ENCODE measurements around the gene POU6F1. TPM values are rescaled to one million over a fixed set of nuclear protein-coding genes. Genes with fewer than 3 reads are reported as not detected.

POU6F1 gene
- total and polyA plus RNA-seq, 9 of the 15 experiments (the other 6 are each of a cell fraction or from before 2014, with no cell fraction given): 0.14 to 3.3 (median 1.1) TPM

DNA sequence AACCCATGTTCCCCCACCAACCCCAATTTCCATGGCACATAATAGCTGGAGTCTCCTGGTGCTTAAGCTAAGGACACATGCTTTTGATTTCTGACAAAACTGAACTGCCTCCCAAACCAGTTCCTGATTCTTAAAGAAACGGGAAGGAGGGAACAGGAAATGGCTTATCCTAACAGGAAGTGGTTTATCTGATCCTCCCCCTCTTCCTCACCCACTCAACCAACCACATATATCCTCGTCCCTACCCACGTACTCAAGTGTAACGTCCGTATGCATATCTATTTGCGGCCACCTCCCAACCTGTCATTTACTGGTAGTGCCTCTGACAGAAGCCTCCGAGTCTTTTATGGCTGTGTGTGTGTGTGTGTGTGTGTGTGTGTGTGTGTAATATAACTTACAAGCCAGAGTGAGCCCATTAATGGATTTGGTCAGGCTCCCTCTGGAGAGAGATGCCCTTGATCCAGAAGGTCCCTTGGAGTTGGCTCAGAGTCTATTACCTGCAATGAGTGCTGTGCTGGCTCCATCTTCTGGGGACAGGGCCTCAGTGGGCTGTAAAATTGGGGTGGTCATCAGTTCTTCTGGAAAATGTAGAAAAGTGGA, 28.5 kb upstream of the POU6F1 start (continued):
- TF ChIP-seq, protein P1, sequence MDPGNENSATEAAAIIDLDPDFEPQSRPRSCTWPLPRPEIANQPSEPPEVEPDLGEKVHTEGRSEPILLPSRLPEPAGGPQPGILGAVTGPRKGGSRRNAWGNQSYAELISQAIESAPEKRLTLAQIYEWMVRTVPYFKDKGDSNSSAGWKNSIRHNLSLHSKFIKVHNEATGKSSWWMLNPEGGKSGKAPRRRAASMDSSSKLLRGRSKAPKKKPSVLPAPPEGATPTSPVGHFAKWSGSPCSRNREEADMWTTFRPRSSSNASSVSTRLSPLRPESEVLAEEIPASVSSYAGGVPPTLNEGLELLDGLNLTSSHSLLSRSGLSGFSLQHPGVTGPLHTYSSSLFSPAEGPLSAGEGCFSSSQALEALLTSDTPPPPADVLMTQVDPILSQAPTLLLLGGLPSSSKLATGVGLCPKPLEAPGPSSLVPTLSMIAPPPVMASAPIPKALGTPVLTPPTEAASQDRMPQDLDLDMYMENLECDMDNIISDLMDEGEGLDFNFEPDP (CRISPR knock-in tag; IDR thresholded peaks at IDR 0.05): 0 out of 2 replicates have a peak, but pooled peaks have one; percentile 34
- TF ChIP-seq COPS2 (conservative IDR thresholded peaks at IDR 0.05) (no peak), BCL6 (CRISPR knock-in tag; IDR thresholded peaks at IDR 0.05) (peak; percentile 67; the same call in 1 of the 2 replicates), ZNF707 (CRISPR knock-in tag; conservative IDR thresholded peaks at IDR 0.05) (0 out of 2 replicates have a peak, but pooled peaks have one; percentile 29), HDAC2 (IDR thresholded peaks at IDR 0.05) (peak; percentile 56; the same call in 1 of the 2 replicates), CXXC5 (CRISPR knock-in tag; IDR thresholded peaks at IDR 0.05) (peak; percentile 88), HDAC8 (tag; IDR thresholded peaks at IDR 0.05) (no peak), SRSF9 (IDR thresholded peaks at IDR 0.05; ENCODE audit: borderline replicate concordance, low read depth, low read length) (no peak), ZBTB17 (CRISPR knock-in tag; IDR thresholded peaks at IDR 0.05) (peak; percentile 59; the same call in 1 of the 2 replicates), TCF7 (IDR thresholded peaks at IDR 0.05; ENCODE audit: borderline replicate concordance) (no peak), ZNF57 (CRISPR knock-in tag; IDR thresholded peaks at IDR 0.05) (peak; percentile 35; the same call in 1 of the 2 replicates)
- TF ChIP-seq, protein P2, sequence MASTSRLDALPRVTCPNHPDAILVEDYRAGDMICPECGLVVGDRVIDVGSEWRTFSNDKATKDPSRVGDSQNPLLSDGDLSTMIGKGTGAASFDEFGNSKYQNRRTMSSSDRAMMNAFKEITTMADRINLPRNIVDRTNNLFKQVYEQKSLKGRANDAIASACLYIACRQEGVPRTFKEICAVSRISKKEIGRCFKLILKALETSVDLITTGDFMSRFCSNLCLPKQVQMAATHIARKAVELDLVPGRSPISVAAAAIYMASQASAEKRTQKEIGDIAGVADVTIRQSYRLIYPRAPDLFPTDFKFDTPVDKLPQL (IDR thresholded peaks at IDR 0.05; ENCODE audit: extremely low read depth, insufficient read length): no peak
- TF ChIP-seq, protein P3, sequence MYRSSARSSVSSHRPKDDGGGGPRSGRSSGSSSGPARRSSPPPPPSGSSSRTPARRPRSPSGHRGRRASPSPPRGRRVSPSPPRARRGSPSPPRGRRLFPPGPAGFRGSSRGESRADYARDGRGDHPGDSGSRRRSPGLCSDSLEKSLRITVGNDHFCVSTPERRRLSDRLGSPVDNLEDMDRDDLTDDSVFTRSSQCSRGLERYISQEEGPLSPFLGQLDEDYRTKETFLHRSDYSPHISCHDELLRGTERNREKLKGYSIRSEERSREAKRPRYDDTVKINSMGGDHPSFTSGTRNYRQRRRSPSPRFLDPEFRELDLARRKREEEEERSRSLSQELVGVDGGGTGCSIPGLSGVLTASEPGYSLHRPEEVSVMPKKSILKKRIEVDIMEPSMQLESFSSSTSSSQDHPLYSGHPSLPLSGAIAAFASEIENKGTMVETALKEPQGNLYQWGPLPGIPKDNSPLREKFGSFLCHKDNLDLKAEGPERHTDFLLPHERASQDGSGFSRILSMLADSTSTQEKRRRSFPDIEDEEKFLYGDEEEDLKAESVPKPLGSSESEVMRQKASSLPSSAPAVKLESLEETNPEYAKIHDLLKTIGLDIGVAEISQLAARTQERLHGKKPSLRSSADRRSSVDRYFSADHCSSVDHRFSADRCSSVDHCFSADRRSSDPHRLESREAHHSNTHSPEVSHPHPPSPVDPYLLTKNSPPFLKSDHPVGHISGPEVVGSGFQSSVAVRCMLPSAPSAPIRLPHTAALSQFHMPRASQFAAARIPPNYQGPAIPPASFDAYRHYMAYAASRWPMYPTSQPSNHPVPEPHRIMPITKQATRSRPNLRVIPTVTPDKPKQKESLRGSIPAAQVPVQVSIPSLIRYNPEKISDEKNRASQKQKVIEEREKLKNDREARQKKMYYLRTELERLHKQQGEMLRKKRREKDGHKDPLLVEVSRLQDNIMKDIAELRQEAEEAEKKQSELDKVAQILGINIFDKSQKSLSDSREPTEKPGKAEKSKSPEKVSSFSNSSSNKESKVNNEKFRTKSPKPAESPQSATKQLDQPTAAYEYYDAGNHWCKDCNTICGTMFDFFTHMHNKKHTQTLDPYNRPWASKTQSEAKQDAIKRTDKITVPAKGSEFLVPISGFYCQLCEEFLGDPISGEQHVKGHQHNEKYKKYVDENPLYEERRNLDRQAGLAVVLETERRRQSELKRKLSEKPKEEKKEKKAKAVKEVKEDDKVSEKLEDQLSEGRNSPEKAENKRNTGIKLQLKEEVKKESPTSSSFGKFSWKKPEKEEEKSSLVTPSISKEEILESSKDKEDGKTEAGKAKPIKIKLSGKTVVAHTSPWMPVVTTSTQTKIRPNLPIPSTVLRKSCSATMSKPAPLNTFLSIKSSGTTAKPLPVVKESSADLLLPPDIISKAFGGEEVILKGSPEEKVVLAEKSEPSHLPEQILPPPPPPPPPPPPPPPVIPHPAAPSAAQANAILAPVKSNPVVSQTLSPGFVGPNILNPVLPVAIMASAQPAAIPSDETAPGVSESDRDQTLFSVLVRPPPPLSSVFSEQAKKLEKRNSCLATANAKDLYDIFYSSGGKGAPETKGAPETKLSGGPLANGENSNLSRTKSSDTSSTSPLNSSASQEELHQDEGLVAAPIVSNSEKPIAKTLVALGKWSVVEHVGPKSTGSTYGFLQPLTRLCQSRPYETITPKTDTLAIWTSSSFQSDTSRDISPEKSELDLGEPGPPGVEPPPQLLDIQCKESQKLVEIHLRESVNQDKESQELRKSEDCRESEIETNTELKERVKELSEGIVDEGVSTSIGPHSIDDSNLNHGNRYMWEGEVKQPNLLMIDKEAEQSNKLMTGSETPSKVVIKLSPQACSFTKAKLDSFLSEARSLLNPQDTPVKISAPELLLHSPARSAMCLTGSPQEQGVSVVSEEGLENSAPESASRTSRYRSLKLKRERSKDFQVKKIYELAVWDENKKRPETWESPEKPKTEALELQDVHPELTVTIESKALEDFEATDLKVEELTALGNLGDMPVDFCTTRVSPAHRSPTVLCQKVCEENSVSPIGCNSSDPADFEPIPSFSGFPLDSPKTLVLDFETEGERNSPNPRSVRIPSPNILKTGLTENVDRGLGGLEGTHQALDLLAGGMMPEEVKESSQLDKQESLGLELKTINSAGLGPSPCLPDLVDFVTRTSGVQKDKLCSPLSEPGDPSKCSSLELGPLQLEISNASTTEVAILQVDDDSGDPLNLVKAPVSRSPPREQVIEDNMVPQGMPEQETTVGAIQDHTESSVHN (IDR thresholded peaks at IDR 0.05; ENCODE audit: borderline replicate concordance in 1 of 2, low read depth in 1 of 2): 0 out of 4 replicates have a peak, but pooled peaks of 1 of the 2 experiments have one; percentile 51
- TF ChIP-seq, protein P4, sequence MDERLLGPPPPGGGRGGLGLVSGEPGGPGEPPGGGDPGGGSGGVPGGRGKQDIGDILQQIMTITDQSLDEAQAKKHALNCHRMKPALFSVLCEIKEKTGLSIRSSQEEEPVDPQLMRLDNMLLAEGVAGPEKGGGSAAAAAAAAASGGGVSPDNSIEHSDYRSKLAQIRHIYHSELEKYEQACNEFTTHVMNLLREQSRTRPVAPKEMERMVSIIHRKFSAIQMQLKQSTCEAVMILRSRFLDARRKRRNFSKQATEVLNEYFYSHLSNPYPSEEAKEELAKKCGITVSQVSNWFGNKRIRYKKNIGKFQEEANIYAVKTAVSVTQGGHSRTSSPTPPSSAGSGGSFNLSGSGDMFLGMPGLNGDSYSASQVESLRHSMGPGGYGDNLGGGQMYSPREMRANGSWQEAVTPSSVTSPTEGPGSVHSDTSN (CRISPR knock-in tag; IDR thresholded peaks at IDR 0.05; ENCODE audit: low read depth): no peak
- TF ChIP-seq, protein P4 (tag; conservative IDR thresholded peaks at IDR 0.05; ENCODE audit: low read depth): peak; percentile 48; the same call in 1 of the 2 replicates

Data from K562 (cell line).